ENCODE measurements around the gene MIA.
"Not testable (repeated sequence)": the region's sequence is repeated elsewhere in the genome, so short reads cannot be mapped to it uniquely, and the experiment has no call there.

MIA gene

GRCh38 chr19:40811478-40812341 is 36.4 kb downstream of the MIA start:
- no peak for DNase-seq (ENCODE audit: low read depth)
- no peak for TF ChIP-seq CTCF (conservative IDR thresholded peaks at IDR 0.05; ENCODE audit: low read length)
- peak overlapping the region; percentile 33 for H3K4me3 ChIP-seq (ENCODE audit: low read length)

GRCh38 chr19:40812571-40812970 is 37.2 kb downstream of the MIA start:
- DNase-seq (ENCODE audit: low read depth); H3K4me3 ChIP-seq (ENCODE audit: low read length): not testable (repeated sequence)

- H3K4me3 ChIP-seq (ENCODE audit: low read length), result no peak overlapping the region
- DNase-seq (ENCODE audit: low read depth), result no peak
- no peak for TF ChIP-seq CTCF (conservative IDR thresholded peaks at IDR 0.05; ENCODE audit: low read length)
These were observed 37.9 kb downstream of the MIA start for GRCh38 chr19:40813182-40813581.

DNA sequence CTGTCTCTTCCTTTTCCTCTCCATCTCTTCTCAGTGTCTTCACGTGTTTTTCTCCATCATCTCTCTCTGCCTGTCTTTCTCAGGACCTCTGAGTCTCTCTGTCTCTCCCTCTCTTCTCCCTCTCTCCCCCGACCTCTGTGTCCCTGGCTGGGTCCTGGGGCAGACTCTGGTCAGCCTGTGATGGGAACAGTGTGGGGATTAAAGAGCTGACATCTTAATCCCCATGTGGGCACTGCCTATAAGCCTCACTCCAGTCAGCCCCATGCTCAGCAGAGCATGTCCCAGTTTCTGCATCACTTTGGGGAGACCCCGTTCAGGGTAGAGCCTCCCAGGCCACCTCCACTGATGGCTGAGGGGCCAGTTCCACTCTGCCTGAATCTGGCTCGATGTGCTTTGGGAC is 39.9 kb downstream of the MIA start:
- H3K4me3 ChIP-seq (ENCODE audit: low read length), result no peak overlapping the region
- TF ChIP-seq CTCF (conservative IDR thresholded peaks at IDR 0.05; ENCODE audit: low read length), result no peak
- no peak for DNase-seq (ENCODE audit: low read depth)

GRCh38 chr19:40818480-40819399 is 43.4 kb downstream of the MIA start:
- peak overlapping the region; percentile 40; the same call in 1 of the 2 replicates for H3K4me3 ChIP-seq (ENCODE audit: low read length)
- DNase-seq (ENCODE audit: low read depth), result not testable (repeated sequence)
- TF ChIP-seq CTCF (conservative IDR thresholded peaks at IDR 0.05; ENCODE audit: low read length), result peak; percentile 28

- TF ChIP-seq CTCF (conservative IDR thresholded peaks at IDR 0.05; ENCODE audit: low read length), result peak; percentile 77
- H3K4me3 ChIP-seq (ENCODE audit: low read length), result not testable (repeated sequence)
- DNase-seq (ENCODE audit: low read depth), result peak; percentile 35
These were observed 44.3 kb downstream of the MIA start for GRCh38 chr19:40819479-40820234.

DNA sequence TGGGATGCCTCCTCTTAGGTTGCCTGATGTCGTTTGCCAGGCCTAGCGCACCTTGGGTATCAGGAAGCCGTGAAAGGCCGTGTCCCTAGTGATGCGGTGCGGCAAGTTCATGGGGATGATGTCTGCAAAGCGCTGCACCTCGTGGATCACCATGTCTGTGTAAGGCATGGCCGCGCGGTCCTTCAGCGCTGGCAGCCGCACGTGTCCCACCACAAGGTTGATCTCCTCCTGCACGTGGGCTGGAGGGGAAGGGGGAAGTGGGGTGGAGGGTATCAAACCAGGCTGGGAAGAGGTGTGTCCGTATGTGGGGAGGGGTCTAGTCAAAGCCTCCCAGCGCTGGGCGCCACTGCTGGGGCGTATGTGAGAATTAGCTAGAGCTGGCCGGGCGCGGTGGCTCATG is 46.8 kb downstream of the MIA start:
- no peak for DNase-seq (ENCODE audit: low read depth)
- no peak for TF ChIP-seq CTCF (conservative IDR thresholded peaks at IDR 0.05; ENCODE audit: low read length)

GRCh38 chr19:40822704-40823553 is 47.6 kb downstream of the MIA start:
- DNase-seq (ENCODE audit: low read depth); H3K4me3 ChIP-seq (ENCODE audit: low read length): not testable (repeated sequence)

More for the DNA sequence above, 46.8 kb downstream of the MIA start:
- H3K4me3 ChIP-seq (ENCODE audit: low read length), result no peak overlapping the region

DNA sequence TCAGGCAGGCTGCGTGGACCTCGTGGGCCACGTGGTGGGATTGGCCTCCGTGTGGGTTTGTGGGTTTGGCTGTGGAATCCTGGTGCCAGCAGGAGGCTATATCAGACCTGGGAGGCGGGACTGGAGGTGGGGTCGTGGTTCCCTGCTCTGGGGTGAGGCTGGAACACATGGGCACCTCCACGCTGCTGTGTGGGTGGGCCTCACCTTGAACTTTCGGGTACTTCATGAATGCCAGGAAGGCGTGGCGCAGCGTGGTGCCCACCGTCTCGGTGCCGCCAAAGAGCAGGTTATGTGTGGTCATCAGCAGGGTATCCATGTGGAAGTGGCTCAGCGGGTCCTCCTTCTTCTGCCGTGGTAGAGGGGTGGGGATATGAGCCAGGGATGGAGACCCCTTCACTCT is 49.6 kb downstream of the MIA start:
- not testable (repeated sequence) for DNase-seq (ENCODE audit: low read depth); H3K4me3 ChIP-seq (ENCODE audit: low read length)

Data from AG10803 (cell line).